NCI-H526 (cell line): ENCODE data around the gene TEAD3.

Experiments
- DNase-seq, 2 experiments: peaks; one replicate each; lab custom pipeline; 2025; lab: John Stamatoyannopoulos, UW

TEAD3 gene

DNA sequence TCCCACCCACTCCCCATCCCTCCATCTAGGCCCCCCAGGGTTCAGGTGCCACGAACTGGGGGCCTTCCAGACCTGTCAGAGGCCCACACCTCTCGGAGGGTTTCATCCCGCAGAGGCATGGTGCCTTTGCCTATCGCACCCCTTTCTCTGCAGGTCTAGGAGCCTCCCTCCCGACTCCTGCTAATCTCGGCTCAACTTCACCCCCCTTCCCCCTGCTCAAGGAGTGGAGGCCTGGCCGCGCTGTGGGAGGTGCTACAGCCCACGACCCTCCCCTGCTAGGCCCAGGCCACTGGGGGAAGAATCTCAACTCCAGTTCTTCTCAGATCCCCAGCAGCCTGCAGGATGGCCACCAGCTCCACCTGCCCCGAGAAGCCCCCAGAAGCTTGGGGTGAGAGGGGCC lies 15.9 kb upstream of the TEAD3 start, which contains the start of gene TULP1:
Gene TULP1 (minus strand): TSS at position 157 of the 400 bp plus-strand sequence. CDS start 38 bp downstream, at position 119.
- no peak for DNase-seq

DNA sequence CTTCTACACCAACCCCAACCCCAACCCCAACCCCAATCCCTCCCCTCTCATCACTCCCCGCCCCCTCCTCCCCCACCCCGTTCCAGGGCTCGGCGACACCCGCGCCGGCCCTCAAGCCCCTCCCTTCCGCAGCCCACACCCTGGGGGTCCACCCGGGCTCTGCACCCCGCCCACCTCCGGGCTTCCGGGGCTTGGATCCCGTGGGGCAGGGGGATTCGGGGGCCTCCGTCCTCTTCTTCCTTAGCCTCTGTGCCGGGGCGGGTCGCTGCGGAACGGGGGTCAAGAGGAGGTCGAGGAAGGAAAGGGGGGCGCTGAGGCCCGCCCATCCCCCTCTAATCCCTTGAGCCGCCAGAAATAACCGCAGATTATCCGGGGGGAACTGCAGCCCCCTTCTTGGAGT lies 15.1 kb upstream of the TEAD3 start:
- no peak for DNase-seq

- no peak for DNase-seq
Measured at GRCh38 chr6:35511562-35511941, 14.7 kb upstream of the TEAD3 start.

- no peak for DNase-seq
Measured at GRCh38 chr6:35510916-35511561, 14.2 kb upstream of the TEAD3 start.

- DNase-seq = peak in 1 of 2 experiments; percentile 26
Measured at GRCh38 chr6:35508542-35508941, 11.7 kb upstream of the TEAD3 start.

GRCh38 chr6:35508027-35508426 lies 11.1 kb upstream of the TEAD3 start:
- DNase-seq = no peak

GRCh38 chr6:35507221-35507620 lies 10.3 kb upstream of the TEAD3 start:
- no peak for DNase-seq

GRCh38 chr6:35506536-35506935 lies 9.7 kb upstream of the TEAD3 start:
- no peak for DNase-seq

DNA sequence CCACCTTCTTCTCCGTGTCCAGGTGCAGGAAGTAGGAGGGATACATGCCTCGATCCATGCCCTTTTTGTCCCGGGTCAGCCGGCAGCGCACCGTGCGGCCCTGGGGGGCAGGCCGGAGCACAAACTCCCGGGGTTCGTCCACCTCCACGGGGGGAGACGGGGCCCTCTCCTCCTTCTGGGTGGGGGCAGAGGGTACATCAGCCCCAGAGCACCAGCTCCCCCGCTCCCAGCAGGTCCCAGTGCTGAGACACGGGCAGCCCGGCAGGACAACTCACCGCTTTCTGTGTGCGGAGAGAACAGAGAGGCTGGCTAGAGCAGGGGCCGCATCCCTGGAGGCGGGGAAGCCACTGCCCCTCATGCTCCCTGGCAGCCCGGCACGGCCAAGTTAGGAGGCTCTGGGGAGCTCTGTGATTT lies 9.1 kb upstream of the TEAD3 start:
- DNase-seq = no peak

DNA sequence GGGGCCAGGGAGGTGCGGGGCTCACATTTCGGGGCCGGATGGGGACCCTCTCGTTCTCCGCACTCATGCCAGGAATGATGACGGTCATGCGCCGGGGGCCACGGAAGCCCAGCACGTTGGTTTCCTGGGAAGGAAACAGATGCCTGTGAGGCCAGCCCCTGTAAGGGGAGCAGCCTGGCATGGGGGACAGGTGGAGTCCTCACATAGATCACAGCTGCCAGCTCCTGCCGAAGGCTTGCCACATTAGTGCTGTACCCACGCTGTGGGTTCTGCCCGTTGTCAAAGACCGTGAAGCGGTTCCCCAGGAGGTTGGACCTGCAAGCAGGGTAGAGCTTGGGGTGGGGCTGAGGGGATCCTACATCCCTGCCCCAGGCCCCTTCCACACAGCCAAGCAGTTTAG lies 6.7 kb upstream of the TEAD3 start:
- no peak for DNase-seq

DNA sequence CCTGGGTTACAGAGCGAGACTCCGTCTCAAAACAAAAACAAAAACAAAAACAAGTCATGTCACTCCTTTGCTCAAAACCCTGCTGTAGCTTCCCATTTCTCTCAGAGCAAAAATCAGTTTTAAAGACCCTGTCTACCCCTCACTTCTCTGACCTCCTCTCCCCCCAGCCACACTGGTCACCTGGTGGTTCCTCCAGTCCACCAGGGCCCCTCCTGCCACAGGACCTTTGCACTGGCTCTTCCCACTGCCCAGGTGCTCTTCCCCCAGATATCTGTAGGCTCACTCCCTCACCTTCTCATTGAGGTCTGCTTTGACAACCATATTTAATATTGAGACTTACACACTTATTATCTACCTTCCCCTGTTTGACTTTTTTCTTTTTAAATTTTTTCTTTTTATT lies 4.9 kb upstream of the TEAD3 start:
- no peak for DNase-seq

- peak in 1 of 2 experiments; percentile 29 for DNase-seq
Measured at GRCh38 chr6:35500782-35501181, 3.9 kb upstream of the TEAD3 start.

DNA sequence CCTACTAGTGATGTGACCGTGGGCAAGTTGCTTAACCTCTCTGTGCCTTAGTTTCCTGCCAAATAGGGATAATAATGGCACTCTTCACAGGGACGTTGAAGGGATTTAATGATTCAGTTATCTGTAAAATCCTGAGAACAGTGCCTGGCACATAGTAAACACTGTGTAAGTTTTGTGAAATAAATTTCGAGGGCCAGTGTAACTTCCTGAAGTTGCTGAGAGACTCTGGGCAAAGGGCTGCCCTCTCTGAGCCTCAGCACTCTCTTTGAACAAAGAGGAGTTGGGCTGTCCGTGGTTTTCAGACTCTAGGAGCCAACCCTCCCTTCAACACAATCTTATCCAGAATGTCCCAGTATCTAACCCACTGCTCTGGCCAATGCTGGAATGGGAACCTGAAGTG lies 2.5 kb upstream of the TEAD3 start:
- DNase-seq = no peak

DNA sequence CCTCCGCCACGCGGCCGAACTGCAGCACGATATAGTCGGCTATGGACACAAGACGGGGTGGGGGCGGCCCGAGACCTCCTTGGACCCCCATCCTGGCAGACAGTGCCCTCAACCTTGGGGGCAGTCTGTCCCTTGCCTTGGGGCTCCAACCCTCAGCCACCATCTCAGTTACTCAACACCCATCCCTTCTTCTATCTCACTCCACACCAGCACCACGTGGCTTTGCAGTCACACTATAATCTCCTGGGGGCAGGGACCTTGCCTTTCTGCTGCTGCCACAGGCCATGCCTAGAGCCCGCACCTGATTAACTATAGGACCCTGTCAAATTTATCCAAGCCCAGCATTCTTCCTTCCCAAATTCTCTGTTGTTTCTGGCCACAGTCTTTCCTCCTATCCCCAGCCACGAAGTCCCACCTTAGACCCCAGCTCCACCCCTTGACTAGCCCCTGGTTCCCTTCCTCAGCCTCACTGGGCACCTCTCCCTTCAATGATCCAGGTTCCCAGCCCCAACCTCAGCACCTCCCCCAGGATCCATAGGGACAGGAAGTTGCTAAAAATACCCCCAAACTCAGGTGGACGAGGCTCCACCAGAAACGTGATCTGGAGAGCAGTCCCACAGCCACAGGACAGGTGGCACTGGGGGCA lies 1.7 kb upstream of the TEAD3 start:
- DNase-seq = no peak

DNA sequence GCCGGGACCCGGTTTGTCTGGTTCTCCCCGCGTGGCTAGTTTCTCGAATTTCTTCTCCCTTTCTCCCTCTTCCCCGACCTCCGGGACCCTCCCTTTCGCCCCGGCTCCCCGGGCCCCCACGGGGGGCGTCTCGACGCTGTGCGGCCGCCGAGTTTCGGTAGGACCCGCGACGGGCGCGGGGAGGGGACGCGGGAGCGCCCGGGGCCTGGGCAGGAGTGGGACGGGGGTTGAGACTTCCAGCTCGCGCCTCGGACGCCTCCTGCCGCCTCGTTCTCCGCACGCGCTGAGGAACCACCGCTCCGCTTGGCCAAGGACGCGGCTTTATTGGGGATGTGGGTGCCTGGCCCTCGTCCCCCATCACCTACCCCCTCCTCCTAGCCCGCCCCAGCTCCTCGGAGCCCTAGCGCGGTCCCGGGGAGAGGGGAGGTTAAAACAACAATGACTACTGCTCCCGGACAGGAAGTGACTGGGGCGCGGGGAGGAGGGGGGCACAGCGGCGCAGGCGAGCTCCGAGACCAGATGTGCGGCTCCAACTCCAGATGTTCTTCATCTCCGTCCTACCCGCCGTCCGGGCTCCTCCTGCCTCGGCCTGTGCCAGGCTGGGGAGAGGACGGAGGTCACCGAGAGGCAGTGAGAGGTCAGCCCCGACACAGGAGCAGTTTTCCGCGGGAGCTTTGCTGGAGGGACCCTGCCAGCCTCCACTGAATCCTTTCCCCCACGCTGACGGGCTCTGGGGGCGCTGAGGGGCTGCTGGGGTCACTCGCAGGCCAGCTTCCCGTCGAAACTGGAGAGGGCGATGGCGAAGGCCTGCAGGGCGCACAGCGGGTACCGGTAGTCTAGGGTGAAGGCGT lies 917 bp upstream of the TEAD3 start:
- peak in 1 of 2 experiments; percentile 65 for DNase-seq

DNA sequence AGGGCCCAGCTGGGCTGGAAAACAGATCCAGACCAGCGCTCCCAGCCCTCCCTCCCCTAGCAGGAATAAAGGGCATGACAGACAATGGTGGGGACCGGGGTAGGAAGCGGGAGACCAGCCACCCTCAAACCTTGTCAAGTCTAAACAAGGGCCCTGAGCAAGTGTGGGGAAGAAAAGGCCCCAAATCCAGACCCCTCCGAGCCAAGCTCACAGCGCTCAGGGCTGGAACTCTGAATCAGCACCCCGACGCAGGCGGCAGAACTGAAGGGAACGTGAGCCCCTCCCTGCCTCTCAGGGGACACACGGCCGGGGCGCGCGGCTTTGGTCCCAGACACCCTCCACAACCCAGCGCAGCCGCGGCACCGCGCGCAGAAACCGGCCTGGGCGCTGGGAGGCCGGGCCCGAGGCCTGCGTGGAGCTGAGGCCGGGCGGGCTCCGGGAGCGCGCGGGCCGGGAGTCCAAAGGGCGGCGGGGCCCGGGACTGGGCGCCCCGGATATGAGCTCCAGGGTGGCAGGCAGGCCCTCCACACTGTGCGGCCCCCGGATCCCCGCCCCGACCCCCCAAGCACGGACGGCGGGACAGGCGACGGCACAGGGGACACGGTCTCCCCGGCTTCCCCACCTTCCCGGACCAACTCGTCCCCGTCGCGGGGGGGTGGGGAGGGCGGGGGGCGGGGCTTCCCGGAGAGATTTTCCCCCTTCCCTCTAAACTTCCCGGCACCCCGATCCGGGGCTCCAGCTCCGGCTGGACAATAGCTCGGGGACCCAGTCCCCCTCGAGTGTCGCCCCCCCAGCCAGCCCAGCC lies 641 bp downstream of the TEAD3 start:
- DNase-seq = peak in 1 of 2 experiments; percentile 67

- DNase-seq = no peak
Measured at GRCh38 chr6:35495258-35496035, 1.4 kb downstream of the TEAD3 start.

DNA sequence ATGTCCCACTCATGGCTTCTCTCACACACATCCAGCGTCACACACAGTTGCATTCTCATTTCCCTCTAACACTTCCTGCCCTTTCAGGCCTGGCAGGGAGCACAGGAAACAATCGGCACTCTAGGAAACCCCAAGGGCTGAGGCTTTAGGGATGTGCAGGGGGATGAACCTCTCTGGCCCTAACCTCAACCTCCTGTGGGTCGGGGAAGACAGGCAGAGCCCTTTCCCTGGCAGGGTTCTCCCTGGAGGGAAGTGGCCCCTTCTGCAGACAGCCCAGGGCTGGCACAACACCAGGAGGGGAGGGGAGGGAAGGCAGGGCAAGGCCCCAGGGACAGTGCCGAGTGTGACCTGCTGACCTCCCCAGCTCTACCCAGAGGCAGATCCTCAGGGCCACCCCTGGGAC lies 2.7 kb downstream of the TEAD3 start:
- DNase-seq = no peak

DNA sequence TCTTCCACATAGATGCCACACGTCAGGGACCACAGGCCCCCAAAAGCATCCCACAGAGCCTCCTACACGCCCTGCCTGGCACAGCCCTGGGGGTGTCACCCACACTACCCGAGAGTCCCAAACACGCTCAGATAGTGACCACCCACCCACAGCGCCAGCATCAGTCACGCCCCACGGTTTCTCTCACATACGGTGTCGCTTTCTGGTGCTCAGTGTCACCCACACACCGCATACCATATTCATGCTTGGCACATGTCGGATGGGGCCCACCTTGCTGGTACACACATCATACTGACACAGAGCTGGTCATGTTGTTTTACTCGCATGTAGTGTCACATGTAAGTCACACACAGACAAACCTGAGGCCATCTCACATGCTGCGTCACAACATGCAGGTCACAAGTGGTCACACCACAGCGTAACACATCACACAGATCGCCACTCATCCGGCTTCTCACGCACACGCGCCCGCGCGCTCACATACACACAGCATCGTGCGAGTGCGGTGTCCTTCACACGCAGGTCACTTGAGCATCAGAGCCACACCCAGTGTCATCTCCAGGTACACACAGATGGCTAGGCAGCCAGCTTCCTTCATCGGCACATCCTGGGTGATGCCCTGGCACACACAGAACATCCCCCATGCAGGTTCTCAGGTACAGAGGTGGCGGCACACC lies 3.4 kb downstream of the TEAD3 start:
- DNase-seq = no peak

GRCh38 chr6:35492974-35493284 lies 4.0 kb downstream of the TEAD3 start:
- DNase-seq = no peak
